Karpas-422 (cell line): ENCODE data around the gene SBF1. TPM values are rescaled to one million over a fixed set of nuclear protein-coding genes. Genes with fewer than 3 reads are reported as not detected.

ENCODE experiments used
- total RNA-seq: library from RNA; depleted of rRNA; stranded (reverse); fragments of >200 nt; shearing (Covaris generic); gene quantifications from 2 replicates; pipeline ENCODE4 v1.2.3, GENCODE V29; 2014; ENCODE audit warnings: low replicate concordance; rRNA removed

Gene SBF1
- total RNA-seq, 1 experiment from 2014 or later = 33.5 TPM

Other genes starting within 250 kb of the SBF1 start
- gene TUBGCP6, start 230.0 kb downstream of the SBF1 start, total RNA-seq = 16.9 and 32.5 TPM in 2 replicates
- gene HDAC10, start 223.8 kb downstream of the SBF1 start, total RNA-seq = 42.3 and 89.8 TPM in 2 replicates
- 45.4 and 110 TPM in 2 replicates for gene MAPK12, start 213.4 kb downstream of the SBF1 start, total RNA-seq
- gene MAPK11, start 204.7 kb downstream of the SBF1 start, total RNA-seq = 6.4 and 15.8 TPM in 2 replicates
- gene PLXNB2, start 167.4 kb downstream of the SBF1 start, total RNA-seq = 2.6 and 7.8 TPM in 2 replicates
- gene DENND6B, start 148.0 kb downstream of the SBF1 start, total RNA-seq = 0.90 and 2.7 TPM in 2 replicates
- 32.9 and 78.0 TPM in 2 replicates for gene PPP6R2, start 131.7 kb downstream of the SBF1 start, total RNA-seq
- gene ADM2, start 6.5 kb upstream of the SBF1 start, total RNA-seq = 0.79 and 1.4 TPM in 2 replicates
- 0.93 and 3.9 TPM in 2 replicates for gene MIOX, start 11.8 kb upstream of the SBF1 start, total RNA-seq
- 19.2 and 21.4 TPM in 2 replicates for gene LMF2, start 32.7 kb upstream of the SBF1 start, total RNA-seq
- 24.6 and 53.5 TPM in 2 replicates for gene NCAPH2, start 33.2 kb upstream of the SBF1 start, total RNA-seq
- gene SCO2, start 50.6 kb upstream of the SBF1 start, total RNA-seq = 1.1 and 14.2 TPM in 2 replicates
- gene TYMP, start 55.0 kb upstream of the SBF1 start, total RNA-seq = 1.8 and 5.0 TPM in 2 replicates
- 4.5 and 9.8 TPM in 2 replicates for gene KLHDC7B, start 70.9 kb upstream of the SBF1 start, total RNA-seq
- not detected in 2 replicates for gene SYCE3, start 87.9 kb upstream of the SBF1 start, total RNA-seq
- gene CPT1B, start 103.4 kb upstream of the SBF1 start, total RNA-seq = 50.3 and 80.0 TPM in 2 replicates
- 52.8 and 77.8 TPM in 2 replicates for gene CHKB, start 107.8 kb upstream of the SBF1 start, total RNA-seq
- gene MAPK8IP2, start 125.8 kb upstream of the SBF1 start, total RNA-seq = 1.3 and 1.6 TPM in 2 replicates
- 24.3 and 41.1 TPM in 2 replicates for gene ARSA, start 153.1 kb upstream of the SBF1 start, total RNA-seq
- 0.04 TPM in 1 of 2 replicates, not detected in the other for gene SHANK3, start 197.8 kb upstream of the SBF1 start, total RNA-seq